ENCODE measurements around the gene SLC12A9.

The SLC12A9 gene

DNA sequence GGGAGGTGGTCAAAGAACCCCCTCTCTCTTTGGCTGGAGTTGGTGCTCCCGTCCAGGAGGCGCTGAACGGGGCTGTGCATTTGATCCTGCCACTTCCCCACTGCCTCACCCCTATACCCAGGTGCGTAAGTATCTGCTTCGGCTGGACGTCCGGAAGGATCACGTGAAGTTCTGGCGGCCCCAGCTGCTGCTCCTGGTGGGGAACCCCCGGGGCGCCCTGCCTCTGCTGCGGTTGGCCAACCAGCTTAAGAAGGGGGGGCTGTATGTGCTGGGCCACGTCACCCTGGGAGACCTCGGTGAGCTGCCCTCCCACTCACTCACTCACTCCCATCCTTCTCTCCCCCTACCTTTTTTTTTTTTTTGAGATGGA, 9.1 kb downstream of the SLC12A9 start:
- DNase-seq (ENCODE audit: low read depth): no peak

GRCh38 chr7:100863406-100863950, 11.0 kb downstream of the SLC12A9 start:
- DNase-seq (ENCODE audit: low read depth): no peak

GRCh38 chr7:100864263-100864845, 11.8 kb downstream of the SLC12A9 start:
- no peak for DNase-seq (ENCODE audit: low read depth)

- DNase-seq (ENCODE audit: low read depth): no peak
These were observed 12.9 kb downstream of the SLC12A9 start for GRCh38 chr7:100865372-100865911.

- DNase-seq (ENCODE audit: low read depth): no peak
These were observed 13.6 kb downstream of the SLC12A9 start for GRCh38 chr7:100865938-100866728.

- no peak for DNase-seq (ENCODE audit: low read depth)
These were observed 14.2 kb downstream of the SLC12A9 start for GRCh38 chr7:100866729-100867039.

DNA sequence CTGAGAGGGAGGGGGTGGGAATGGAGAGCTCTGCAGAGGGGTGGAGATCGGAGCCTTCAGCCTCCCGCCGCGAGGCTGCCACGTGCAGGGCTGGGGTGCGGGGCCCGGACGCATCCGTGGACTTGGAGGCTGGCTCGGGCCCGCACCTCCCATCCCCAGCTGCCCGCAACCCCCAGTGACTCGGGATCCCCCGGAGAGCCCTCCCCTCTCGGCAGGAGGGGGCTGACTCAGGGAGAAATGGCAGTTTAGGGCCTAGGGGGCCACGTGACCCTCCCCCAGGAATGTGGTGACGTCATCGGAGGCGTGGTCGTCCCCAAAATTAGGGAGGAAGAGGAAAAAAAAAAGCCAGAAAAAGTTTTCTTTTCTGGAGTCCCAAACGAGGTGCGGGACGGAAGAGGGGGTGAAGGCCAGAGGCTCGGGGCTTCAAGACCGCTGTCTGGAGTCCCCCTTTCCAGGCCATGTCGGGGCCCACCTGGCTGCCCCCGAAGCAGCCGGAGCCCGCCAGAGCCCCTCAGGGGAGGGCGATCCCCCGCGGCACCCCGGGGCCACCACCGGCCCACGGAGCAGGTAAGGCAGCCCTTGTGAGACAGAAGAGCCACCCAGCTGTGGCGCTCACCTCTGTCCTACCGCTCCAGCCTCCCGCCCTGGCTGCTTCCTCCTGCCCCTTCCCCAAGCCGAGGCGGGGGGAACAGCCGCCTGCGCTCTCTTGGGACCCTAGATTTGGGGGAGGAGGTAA, 14.7 kb downstream of the SLC12A9 start, which contains the start of gene TRIP6:
TSS of gene TRIP6 (plus strand) at position 348 of the 736 bp plus-strand sequence. CDS start at position 459, 111 bp downstream.
- DNase-seq (ENCODE audit: low read depth): peak; percentile 87

DNA sequence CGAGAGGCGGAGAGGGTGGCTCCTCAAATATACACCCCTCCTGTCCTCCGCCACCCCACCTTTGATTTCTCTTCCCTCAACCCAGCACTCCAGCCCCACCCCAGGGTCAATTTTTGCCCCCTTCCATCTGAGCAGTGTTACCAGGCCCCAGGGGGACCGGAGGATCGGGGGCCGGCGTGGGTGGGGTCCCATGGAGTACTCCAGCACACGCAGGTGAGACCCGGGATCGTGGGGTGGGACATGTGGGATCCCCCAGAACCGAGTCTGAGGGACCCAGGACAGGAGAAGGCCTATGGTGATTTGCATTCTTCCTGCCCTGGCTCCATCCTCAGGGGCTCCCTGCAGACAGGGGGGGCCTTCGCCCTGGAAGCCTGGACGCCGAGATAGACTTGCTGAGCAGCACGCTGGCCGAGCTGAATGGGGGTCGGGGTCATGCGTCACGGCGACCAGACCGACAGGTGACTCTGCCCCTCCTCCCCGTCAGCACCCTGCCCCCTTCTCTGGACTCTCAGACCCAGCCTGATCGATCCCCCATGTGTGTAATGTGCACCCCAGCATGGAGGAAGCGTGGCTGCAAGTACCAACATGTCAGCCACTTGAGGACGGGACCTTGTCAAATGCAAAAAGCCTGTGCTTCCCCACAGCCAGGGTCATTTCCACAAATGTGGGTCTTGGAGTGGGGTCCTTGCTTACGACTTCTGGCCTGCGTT, 15.4 kb downstream of the SLC12A9 start:
- DNase-seq (ENCODE audit: low read depth): no peak

DNA sequence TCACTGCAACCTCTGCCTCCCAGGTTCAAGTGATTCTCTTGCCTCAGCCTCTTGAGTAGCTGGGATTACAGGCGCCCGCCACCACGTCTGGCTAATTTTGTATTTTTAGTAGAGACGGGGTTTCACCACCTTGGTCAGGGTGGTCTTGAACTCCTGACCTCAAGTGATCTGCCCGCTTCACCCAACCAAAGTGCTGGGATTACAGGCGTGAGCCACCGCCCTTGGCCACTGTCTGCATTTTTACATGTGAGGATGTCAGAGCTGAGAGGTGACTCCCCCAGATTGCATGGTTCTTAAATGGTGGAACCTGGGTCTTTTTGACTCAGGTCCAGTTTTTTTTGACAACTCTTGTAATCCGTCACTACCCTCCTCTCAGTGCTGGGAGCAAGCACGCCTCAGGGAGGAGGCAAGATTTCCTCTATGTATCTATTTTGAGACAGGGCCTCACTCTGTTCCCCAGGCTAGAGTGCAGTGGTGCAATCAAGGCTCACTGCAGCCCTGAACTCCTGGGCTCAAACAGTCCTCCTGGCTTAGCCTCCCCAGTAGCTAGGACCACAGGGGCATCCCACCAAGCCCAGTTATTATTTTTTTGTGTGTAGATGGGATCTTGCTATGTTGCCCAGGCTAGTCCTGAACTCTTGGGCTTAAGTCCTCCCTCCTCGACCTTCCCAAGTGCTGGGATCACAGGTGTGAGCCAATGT, 21.2 kb downstream of the SLC12A9 start:
- DNase-seq (ENCODE audit: low read depth): no peak

DNA sequence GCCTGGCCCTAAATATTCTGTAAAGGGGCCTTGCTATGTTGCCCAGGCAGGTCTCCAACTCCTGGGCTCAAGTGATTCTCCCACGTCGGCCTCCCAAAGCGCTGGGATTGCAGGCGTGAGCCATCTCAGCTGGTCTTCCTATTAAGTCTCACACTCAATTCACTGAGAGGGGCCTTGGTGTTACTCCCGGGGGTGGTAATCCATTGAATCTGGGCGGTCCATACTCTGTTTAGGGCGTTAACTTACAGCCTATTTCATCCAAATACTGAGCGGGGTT, 21.7 kb downstream of the SLC12A9 start:
- DNase-seq (ENCODE audit: low read depth): no peak

DNA sequence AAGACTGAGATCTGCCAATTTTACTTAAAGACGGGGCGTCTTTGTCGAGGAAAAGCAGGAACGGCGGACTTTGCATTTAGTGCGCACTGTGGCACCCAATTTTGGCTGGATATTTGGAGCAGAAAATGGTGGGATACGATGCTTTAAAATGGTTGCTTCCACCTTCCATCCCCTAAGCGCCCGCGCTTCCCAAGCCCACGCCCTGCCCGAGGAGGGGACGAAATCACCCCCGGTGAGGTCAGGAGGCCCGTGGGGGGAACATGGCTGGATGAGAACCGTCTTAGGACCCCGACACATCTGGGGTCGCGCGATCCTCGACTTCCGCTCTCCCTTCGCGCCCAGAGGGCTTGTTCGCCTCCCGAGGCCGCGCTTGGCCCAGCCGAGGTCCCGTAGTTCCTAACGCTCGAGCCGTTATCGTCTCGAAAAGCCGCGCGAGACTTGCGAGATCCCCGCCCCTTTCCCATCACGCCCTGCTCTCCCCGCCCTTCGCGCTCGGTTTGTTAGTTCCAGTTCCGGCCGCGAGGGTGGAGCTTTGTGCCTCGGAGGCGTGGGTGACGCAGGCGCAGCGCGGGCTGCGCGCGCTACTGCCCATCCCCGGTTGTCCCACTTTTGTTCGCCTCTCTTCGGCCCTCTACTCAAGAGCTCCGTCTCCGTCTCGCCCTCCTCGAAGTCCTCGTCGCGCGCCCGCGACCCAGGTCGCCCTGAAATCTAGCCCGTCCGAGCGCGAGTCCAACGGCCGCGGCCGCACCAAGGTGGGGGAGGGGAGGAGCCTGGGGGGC, 22.3 kb downstream of the SLC12A9 start, which contains the start of gene SRRT:
TSS of gene SRRT (plus strand) at position 527 of the 779 bp plus-strand sequence. CDS start 488 bp downstream, outside the sequence.
- peak; percentile 96 for DNase-seq (ENCODE audit: low read depth)

GRCh38 chr7:100875356-100875751, 22.8 kb downstream of the SLC12A9 start:
- no peak for DNase-seq (ENCODE audit: low read depth)

DNA sequence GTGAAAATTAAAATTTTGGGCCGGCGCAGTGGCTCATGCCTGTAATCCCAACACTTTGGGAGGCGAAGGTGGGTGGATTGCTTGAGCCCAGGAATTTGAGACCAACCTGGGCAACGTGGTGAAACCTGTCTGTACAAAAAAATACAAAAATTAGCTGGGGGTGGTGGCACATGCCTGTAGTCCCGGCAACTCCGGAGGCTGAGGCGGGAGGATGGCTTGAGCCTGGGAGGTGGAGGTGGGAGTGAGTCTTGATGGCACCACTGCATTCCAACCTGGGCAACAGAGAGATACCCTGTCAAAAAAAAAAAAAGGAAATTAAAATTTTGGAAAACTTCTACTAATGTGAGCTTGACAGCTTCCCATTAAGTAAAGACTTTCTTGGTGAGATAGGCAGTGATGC, 25.5 kb downstream of the SLC12A9 start:
- no peak for DNase-seq (ENCODE audit: low read depth)

GRCh38 chr7:100878685-100879084, 26.2 kb downstream of the SLC12A9 start:
- no peak for DNase-seq (ENCODE audit: low read depth)

GRCh38 chr7:100879685-100880261, 27.3 kb downstream of the SLC12A9 start:
- DNase-seq (ENCODE audit: low read depth): no peak

DNA sequence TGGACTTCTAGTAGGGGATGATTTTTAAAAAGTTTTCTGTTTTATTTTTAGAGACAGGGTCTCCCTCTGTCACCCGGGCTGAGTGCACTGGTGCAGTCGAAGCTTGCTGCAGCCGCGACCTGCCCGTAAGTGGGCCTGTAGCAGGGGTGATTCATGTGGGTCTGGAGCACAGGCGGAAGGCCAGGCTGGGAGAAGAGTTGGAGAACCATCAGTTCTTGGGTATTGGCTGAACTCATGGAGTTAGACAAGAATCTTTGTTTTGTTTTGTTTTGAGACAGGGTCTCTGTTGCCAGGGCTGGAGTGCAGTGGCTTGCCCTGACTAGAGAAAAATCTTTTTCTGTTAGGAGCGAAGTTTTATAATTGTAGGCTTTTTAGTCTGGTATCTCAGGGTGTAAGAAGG, 28.1 kb downstream of the SLC12A9 start:
- no peak for DNase-seq (ENCODE audit: low read depth)

GRCh38 chr7:100881136-100881535, 28.6 kb downstream of the SLC12A9 start:
- DNase-seq (ENCODE audit: low read depth): no peak

GRCh38 chr7:100882201-100882600, 29.7 kb downstream of the SLC12A9 start:
- DNase-seq (ENCODE audit: low read depth): no peak

DNA sequence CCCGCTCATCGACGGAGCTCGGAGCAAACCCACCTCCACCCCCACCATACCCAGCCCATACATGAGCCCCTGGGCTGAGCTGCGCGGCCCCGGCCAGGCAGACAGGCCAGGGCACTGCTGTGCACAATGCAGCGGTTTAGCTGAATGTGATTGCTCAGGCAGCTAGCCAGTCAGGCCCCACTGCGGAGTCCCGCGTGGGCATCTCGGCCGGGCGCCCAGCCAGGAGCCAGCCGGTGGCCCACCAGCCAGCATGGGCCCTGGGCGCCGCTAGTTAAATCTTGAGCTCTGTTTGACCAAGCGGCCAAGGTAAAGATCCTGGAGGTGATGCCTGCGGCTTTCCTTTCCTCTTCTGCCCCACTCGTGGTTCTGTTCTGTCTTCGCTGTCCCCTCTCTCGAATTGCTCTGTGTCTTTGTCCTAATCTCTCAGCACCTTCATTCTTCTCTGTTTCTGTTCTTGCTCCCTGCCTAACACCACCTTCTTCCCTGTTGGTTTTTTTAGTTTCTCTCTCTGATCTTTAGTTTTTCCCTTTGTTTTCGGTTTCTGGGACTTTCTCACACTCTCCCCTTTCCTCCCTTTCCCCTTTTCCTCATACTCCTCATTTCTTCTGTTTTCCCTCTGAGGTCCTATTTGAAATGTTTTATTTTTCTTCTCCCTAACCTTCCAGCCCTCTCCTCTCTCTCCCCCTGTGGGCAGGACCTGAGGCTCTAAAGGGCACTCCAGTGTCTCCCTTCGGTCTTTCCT, 30.4 kb downstream of the SLC12A9 start:
- no peak for DNase-seq (ENCODE audit: low read depth)

Data from fibroblast of the conjunctiva (primary cell).